ENCODE data around the gene SBF1. TPM values are rescaled to one million over a fixed set of nuclear protein-coding genes. Genes with fewer than 3 reads are reported as not detected.
A peak's percentile ranks its signal among the peaks of the same experiment; 100 is the strongest.

SBF1 gene
- total RNA-seq, 1 experiment from 2014 or later = 100 TPM

DNA sequence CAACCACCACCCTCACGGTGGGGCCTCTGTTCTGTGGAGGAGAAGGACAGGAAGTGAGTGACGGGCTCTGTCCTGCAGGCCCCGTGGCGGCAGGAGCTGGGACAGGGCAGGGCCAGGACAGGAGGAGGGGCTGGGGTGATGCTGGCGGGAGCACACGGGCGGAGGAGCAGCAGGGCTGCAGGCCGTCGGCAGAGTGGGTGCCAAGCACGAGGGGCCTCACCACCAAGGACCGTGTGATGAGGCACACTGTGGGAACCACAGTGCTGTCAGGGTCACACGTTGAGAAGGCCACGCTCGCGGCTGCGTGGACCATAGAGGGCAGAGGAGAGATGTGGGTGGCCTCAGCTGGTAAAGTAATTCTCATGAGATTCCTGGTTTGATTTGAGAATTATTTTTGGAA lies 42.1 kb upstream of the SBF1 start:
- Histone ChIP-seq H3K27me3 (no peaks in the 10 kb centered on the region), H3K27ac (no peak overlapping the region), H3K4me1 (no peaks in the 10 kb centered on the region), H3K4me3 (no peak overlapping the region), H3K9me3 (replicated peaks) (no peaks in the 10 kb centered on the region), H3K36me3 (peaks cover 66% of the 10 kb centered on the region)
- DNase-seq = no peak

DNA sequence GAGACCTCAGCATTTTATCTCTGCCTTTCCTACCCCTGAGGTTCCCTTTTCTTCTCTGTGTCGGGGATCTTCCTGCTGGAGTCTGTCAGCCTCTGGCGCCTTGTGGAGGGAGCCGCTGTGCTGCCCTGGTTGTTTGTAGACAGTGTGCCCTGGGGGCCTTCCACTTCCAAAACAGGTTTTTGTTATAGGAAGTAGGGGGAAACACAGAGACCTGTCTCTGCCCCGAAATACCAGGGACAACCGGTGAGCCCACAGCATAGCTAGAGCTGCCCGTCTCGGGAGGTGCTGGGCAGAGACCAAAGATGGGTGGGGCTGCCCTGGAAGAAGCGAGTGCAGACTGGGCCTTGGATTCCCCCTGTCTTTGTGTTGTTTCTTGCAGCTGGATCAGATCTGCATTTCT lies 41.2 kb upstream of the SBF1 start:
- no peak overlapping the region for H3K27ac ChIP-seq
- H3K4me3 ChIP-seq = no peak overlapping the region
- peaks cover 61% of the 10 kb centered on the region for H3K36me3 ChIP-seq
- DNase-seq = no peak
- no peaks in the 10 kb centered on the region for H3K9me3 ChIP-seq (replicated peaks)
- no peaks in the 10 kb centered on the region for H3K4me1 ChIP-seq
- no peaks in the 10 kb centered on the region for H3K27me3 ChIP-seq

DNA sequence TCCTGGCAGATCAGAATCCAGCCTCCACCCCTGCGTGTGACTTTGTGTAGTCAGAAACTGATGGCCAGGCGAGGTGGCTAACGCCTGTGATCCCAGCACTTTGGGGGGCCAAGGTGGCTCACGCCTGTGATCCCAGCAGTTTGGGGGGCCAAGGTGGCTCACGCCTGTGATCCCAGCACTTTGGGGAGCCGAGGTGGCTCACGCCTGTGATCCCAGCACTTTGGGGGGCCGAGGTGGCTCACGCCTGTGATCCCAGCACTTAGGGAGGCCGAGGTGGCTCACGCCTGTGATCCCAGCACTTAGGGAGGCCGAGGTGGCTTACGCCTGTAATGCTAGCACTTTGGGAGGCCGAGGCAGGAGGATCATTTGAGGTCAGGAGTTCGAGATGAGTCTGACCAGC lies 38.3 kb upstream of the SBF1 start:
- no peak for DNase-seq
- Histone ChIP-seq H3K9me3 (replicated peaks) (no peaks in the 10 kb centered on the region), H3K27me3 (no peaks in the 10 kb centered on the region), H3K4me1 (no peaks in the 10 kb centered on the region; the same call in 1 of the 2 replicates), H3K4me3 (no peak overlapping the region), H3K27ac (no peak overlapping the region), H3K36me3 (peaks cover 36% of the 10 kb centered on the region)

DNA sequence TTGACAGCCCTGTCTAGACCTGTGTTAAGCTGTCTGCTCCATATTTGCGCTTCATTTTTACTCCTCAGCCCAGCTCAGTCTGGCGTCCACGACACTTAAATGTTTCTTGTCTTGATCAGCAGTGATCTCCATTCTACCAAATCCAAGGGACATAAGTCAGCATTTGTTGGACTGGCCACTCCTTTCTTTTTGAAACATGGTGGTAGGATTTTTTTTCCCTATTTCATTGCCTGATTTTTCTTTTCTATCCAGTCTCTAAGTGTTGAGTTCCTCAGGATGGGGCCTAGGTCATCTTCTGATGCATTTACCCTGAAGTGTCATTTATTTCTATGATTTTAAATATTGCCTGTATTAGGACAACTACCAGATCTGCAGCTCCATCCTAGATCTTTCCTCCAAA lies 34.1 kb upstream of the SBF1 start:
- peaks cover 32% of the 10 kb centered on the region for H3K36me3 ChIP-seq
- H3K27ac ChIP-seq = peak overlapping the region; percentile 94
- H3K27me3 ChIP-seq = no peaks in the 10 kb centered on the region
- DNase-seq = no peak
- H3K4me1 ChIP-seq = peaks cover 9% of the 10 kb centered on the region
- no peaks in the 10 kb centered on the region for H3K9me3 ChIP-seq (replicated peaks)
- peak overlapping the region; percentile 98 for H3K4me3 ChIP-seq

DNA sequence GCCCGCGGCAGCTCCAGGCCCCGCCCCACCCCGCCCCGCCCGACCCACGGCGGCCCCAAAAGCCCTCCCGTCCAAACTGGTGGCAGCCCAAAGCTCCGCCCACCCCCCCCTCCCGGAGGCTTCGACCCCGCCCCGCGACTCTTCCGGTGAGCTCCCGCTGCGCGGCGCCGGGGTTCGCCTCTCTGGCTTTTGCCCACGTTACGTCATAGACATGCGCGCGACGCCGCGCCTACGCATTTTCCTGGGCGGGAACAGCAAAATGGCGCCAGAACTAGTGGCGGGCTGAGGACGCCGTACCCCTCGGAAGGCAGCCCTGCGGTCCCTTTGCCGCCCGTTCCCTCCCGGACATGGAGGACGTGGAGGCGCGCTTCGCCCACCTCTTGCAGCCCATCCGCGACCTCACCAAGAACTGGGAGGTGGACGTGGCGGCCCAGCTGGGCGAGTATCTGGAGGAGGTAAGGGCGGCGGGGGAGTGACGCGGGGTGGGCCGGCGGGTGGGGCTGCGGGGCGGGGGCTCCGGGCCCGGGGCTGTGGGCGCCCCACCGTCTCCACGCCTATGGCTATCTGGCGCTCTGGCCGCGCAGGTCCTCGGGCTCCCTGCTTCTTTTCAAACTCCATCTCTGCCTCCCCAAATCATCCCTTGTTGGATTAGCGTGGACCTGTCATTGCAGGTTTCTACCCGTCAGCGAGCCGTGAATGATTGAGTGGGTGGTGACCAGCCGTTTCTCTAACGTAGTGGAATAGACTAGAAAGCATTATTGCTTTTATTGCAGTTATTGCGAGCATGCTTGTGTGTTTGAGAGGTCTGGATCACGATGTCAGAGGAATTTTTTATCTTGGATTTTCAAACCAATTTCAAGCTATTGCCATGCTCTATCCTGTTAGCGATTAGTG lies 33.4 kb upstream of the SBF1 start, which contains the start of gene NCAPH2:
TSS of gene NCAPH2 (plus strand) at position 234 of the 894 bp plus-strand sequence. CDS start at position 348, 114 bp downstream.
- Histone ChIP-seq H3K27ac (peak within 1 kb of the TSS; percentile 94), H3K4me3 (peak within 1 kb of the TSS; percentile 99), H3K4me1 (peaks cover 9% of the 10 kb centered on the region), H3K27me3 (no peaks in the 10 kb centered on the region), H3K9me3 (replicated peaks) (no peaks in the 10 kb centered on the region), H3K36me3 (peaks cover 33% of the 10 kb centered on the region)
- peak; percentile 99 to 100 for DNase-seq

DNA sequence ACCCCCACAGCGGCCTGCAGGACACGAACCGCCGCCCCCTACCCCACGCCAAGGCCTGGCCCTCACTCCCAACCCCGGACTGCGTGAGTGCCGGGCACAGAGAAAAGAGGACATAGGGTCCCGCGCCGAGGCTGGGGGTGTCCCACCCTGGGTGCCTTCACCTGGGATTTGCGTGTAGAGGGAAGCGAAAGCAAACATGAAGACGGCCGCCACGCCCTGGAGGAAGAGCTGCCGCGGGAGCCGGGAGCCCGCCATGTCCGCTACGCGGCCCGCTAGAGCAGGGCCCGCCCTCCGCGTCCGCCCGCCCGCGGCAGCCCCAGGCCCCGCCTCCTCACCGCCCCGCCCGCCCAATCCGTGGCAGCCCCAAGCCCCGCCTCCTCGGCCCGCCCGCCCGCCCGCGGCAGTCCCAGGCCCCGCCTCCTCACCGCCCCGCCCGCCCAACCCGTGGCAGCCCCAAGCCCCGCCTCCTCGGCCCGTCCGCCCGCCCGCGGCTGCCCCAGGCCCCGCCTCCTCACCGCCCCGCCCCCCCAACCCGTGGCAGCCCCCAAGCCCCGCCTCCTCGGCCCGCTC lies 32.7 kb upstream of the SBF1 start, which contains the start of gene LMF2:
TSS of gene LMF2 (minus strand) at position 282 of the 570 bp plus-strand sequence. CDS start at position 255, 27 bp downstream.
- H3K27ac ChIP-seq = peak within 1 kb of the TSS; percentile 94
- H3K27me3 ChIP-seq = no peaks in the 10 kb centered on the region
- peak within 1 kb of the TSS; percentile 99 for H3K4me3 ChIP-seq
- H3K9me3 ChIP-seq (replicated peaks) = no peaks in the 10 kb centered on the region
- no peak for DNase-seq
- H3K4me1 ChIP-seq = peaks cover 9% of the 10 kb centered on the region
- peaks cover 35% of the 10 kb centered on the region for H3K36me3 ChIP-seq

DNA sequence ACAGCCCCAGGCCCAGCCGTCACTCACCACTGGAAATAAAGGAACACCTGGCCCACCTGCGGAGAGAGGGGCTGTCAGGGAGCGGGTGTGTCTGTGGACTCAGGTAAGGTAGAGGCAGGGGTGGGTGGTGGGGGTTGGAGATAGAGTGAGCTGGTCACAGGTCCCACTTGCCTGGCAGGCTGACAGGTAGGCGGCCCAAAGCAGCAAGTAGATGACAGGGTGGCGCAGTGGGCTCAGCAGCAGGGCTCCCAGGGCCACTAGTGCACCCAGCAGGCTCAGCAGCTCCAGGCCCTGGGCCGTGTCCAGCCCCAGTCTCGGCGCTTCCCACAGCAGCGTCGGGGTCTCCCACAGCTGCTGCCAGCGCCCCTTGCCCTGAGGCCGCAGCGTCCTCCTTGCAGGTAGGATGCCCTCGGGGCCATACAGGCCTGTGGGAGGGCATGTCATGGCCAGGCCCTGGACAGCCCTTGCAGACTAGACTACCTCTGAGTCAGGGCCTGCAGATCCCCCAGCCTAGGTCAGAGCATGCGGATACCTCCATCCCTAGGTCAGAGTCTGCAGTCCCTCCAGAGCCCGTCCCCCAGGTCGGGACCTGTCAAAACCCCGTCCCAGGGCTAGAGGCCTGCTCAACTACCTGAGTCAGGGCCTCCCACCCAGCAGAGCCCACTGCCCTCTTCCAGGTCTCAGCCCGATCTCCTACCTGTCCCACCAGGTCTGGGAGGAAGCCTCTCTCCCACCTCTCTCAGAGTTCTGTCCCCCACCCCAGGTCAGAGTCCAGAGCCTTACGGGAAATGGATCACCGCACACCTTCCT lies 32.0 kb upstream of the SBF1 start:
- H3K4me3 ChIP-seq = peak overlapping the region; percentile 99
- no peaks in the 10 kb centered on the region for H3K27me3 ChIP-seq
- peak in 1 of 2 experiments; percentile 42 for DNase-seq
- peaks cover 34% of the 10 kb centered on the region for H3K36me3 ChIP-seq
- peak overlapping the region; percentile 57 for H3K27ac ChIP-seq
- H3K4me1 ChIP-seq = peaks cover 9% of the 10 kb centered on the region
- H3K9me3 ChIP-seq (replicated peaks) = no peaks in the 10 kb centered on the region

DNA sequence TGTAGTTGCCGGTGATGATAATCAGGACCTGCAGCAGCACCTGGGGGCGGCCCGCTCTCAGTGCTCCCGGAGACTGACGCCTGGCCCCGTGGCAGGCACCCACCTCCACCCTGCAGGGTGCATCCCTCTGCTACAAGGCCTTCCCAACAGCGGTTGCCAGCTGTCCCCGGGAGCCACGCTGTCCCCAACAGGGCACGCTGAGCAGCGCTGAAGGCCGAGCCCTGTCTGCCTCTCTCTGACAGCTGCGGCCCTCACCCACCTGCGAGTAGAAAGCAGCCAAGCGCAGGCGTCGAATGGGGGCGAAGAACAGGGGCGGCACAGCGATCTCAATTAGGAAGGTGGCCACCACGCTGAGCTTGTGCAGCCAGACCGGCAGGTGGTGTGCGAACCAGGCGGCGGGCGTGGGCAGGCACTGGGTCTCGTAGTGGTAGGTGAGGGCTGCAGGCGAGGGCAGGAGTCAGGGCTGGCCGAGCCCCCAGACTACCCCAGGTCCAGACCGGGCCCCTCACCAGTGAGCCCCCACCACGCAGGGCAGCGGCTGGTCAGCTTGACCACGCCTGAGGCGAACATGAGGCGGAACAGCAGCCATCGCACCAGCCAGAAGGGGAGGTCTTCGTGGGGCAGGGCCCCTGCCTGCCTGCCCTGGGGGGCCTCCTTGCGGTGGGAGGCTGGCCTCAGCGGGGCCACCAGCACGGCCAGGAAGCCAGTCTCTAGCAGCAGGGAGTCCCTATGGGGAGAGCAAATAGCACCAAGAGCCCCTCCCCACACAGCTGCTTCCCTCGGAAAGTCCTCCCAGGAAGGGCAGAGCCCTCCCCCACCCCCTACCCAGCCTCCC lies 31.2 kb upstream of the SBF1 start:
- peak; percentile 56 to 62 for DNase-seq
- H3K27me3 ChIP-seq = no peaks in the 10 kb centered on the region
- peaks cover 9% of the 10 kb centered on the region for H3K4me1 ChIP-seq
- H3K36me3 ChIP-seq = peaks cover 34% of the 10 kb centered on the region
- H3K27ac ChIP-seq = no peak overlapping the region
- H3K4me3 ChIP-seq = peak overlapping the region; percentile 99
- no peaks in the 10 kb centered on the region for H3K9me3 ChIP-seq (replicated peaks)

DNA sequence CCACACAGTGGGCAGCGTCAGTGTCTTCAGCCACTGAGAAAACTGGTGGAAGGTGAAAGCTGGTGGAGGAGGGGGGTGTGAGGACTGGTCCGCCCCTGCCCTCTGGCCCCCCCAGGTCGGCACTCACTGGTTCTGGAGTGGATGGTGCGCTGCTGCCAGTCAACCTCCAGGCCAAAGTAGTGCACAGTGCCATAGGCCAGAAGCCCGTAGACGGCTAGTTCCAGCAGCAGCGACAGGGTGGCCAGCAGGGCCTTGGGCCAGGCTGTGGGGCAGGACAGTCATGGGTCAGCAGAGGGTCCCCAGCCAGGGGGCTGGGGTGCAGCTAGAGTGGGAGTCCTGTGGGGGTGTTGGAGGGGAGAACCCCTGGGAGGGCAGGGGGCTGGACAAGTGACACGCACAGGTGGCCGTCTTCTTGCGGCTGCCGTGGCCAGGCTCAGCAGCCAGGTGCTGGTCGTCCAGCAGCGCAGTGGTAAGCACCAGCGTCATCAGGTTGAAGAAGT lies 30.5 kb upstream of the SBF1 start:
- DNase-seq = no peak
- no peaks in the 10 kb centered on the region for H3K27me3 ChIP-seq
- H3K36me3 ChIP-seq = peaks cover 31% of the 10 kb centered on the region
- H3K27ac ChIP-seq = no peak overlapping the region
- no peak overlapping the region for H3K4me3 ChIP-seq
- H3K4me1 ChIP-seq = peaks cover 9% of the 10 kb centered on the region
- H3K9me3 ChIP-seq (replicated peaks) = no peaks in the 10 kb centered on the region

DNA sequence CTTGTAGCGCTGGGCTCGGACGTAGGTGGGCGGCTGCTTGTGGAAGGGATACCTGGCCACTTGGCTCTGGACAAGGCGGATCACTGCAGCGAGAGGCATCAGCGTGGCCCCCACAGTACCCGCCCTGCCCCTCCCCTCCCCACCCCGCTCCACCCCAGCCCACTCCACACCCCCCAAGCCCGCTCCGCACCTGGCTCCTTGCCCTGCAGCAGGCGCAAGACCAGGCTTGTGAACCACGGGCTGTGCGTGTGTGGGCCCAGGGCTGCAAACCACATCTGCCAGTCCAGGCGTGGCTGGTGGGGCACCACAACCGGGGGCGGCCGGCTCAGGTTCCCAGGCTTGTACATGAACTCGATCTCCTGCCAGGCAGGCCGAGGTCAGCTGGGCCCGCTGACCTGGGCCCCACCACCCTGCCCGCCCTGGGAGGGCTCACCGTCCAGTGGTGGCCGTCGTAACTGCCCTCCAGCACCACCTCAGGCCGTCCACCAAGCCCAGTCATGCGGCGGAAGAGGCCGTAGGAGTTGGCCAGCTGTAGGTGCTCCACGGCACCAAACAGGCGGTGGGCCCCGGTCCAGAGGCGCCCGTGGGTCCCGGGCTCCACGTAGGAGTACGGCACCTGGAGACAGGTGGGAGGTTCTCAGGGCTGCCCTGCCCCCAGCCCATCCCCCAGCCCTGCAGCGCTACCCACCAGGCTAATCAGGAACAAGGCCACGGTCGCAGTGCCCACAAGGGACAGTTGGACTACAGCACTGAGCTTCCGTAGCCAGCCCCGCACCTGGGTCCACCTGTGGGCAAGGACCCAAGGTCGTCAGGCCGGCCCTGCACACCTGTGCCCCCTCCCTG lies 29.8 kb upstream of the SBF1 start:
- Histone ChIP-seq H3K4me3 (no peak overlapping the region), H3K27ac (no peak overlapping the region), H3K27me3 (no peaks in the 10 kb centered on the region), H3K4me1 (peaks cover 9% of the 10 kb centered on the region), H3K36me3 (peaks cover 30% of the 10 kb centered on the region), H3K9me3 (replicated peaks) (no peaks in the 10 kb centered on the region)
- no peak for DNase-seq

DNA sequence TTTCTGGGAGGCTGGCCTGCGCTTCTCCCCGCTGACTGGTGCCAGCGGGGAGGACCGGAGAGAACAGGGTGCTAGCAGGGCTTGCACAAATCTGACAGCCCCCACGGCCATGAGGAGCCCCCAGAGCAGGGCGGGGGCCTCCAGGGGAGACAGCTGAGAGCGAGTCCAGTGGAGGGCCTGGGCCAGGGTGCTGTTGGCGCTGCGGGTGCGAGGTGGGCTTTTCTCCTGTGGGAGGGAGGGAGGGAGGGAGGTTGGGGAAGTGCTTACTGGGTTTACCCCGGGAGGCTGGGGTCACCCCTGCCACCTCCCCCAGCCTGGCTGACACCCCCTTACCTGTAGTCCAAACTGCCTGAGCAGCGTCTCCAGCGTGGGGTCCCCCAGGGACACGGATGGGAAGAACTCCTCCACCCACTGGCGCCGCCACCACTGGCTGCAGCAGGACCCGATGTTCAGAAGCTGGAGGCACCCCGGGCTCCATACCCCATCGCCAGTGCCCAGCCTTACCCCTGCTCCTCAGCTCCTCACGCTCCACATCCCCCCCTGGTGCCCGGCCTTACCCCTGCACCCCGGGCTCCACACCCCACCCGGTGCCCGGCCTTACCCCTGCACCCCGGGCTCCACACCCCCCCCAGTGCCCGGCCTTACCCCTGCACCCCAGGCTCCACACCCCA lies 28.8 kb upstream of the SBF1 start:
- H3K27ac ChIP-seq = no peak overlapping the region
- peak in 1 of 2 experiments; percentile 23 for DNase-seq
- peaks cover 30% of the 10 kb centered on the region for H3K36me3 ChIP-seq
- no peak overlapping the region for H3K4me3 ChIP-seq
- peaks cover 9% of the 10 kb centered on the region; the same call in 1 of the 2 replicates for H3K4me1 ChIP-seq
- H3K9me3 ChIP-seq (replicated peaks) = no peaks in the 10 kb centered on the region
- H3K27me3 ChIP-seq = no peaks in the 10 kb centered on the region

DNA sequence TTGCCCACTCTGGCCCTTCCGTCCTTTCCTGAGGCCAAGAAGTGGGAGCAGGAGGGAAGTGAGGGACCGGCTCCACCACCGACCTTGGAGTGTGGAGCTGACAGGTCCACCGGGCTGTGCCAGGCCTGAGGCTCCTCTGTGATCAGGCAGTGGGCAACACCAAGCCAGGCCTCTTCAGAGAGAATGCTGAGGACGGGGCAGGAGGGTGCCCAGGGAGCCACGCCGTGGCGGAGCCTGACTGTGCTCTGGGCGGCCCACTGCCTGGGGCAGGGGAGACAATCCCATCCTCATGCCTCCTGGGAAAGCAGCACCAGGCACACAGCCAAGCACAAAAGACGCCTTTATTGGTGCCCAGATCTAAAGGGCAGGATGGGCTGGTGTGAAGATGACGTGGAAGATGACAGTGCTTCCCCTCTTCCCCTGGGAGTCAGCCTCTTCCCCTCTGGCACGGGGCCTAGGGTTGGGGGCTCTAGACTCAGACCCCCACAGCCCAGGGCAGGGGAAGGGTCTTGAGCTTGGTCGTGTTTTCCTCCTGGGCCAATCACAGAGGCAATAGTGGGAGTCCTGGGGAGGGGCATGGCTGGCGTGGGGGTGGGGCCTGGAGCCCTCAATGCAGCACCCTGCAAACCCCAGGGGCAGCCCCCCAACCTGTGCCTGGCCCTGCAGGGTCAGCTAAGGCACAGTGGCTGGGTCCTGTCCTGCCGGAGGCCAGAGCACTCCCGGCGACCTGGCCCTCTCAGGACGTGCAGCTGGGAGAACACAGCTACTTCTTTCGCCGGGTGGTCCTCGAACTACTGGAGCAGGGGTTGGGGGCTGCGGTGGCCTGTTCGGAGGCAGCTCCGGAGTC lies 28.0 kb upstream of the SBF1 start:
- Histone ChIP-seq H3K4me3 (no peak overlapping the region), H3K27me3 (no peaks in the 10 kb centered on the region), H3K4me1 (peaks cover 9% of the 10 kb centered on the region; the same call in 1 of the 2 replicates), H3K27ac (no peak overlapping the region), H3K9me3 (replicated peaks) (no peaks in the 10 kb centered on the region), H3K36me3 (peaks cover 30% of the 10 kb centered on the region)
- no peak for DNase-seq
